Mesenchymal stem cell (in vitro differentiated cells and primary cell): Measurements from ENCODE around the gene C3orf20.

Experiments used
- DNase-seq: peaks from one replicate; pipeline ENCODE4 v3.0.0-alpha.2; 2013
- H2AFZ ChIP-seq: one replicate; pipeline ENCODE4 v1.6.1; 2013; ENCODE audit warnings: low read depth, mild to moderate bottlenecking, control low read depth, inconsistent platforms, low read length, moderate library complexity
- H2AK5ac ChIP-seq: 2 replicates; pipeline ENCODE4 v1.6.1; 2013; ENCODE audit warnings: low read length, moderate library complexity, mild to moderate bottlenecking, inconsistent platforms; ENCODE audit not compliant: severe bottlenecking
- H2BK120ac ChIP-seq: one replicate; pipeline ENCODE4 v1.6.1; 2013; ENCODE audit warnings: low read depth, mild to moderate bottlenecking, inconsistent platforms, low read length, moderate library complexity
- H2BK12ac ChIP-seq, 2 experiments: one replicate each; pipeline ENCODE4 v1.6.1; 2013; ENCODE audit warnings: inconsistent platforms in 2 of 2, low read length in 2 of 2, mild to moderate bottlenecking in 2 of 2, moderate library complexity in 2 of 2, control low read depth in 1 of 2
- H2BK15ac ChIP-seq: one replicate; pipeline ENCODE4 v1.6.1; 2013; ENCODE audit warnings: mild to moderate bottlenecking, low read depth, inconsistent platforms; ENCODE audit not compliant: poor library complexity, severe bottlenecking
- H2BK5ac ChIP-seq: 2 replicates; pipeline ENCODE4 v1.6.1; 2013; ENCODE audit warnings: low read depth, mild to moderate bottlenecking, low read length, control low read depth, inconsistent platforms; ENCODE audit not compliant: poor library complexity, severe bottlenecking
- H3K14ac ChIP-seq, 2 experiments: one replicate each; pipeline ENCODE4 v1.6.1; 2013; ENCODE audit warnings: inconsistent platforms in 2 of 2, low read length in 2 of 2, control low read depth in 1 of 2, mild to moderate bottlenecking in 1 of 2, moderate library complexity in 1 of 2
- H3K18ac ChIP-seq, 2 experiments: one replicate each; pipeline ENCODE4 v1.6.1; 2013; ENCODE audit warnings: inconsistent platforms in 2 of 2, low read length in 2 of 2, control low read depth in 1 of 2, low read depth in 1 of 2, mild to moderate bottlenecking in 1 of 2
- H3K23ac ChIP-seq, 2 experiments: one replicate each; pipeline ENCODE4 v1.6.1; 2013; ENCODE audit warnings: inconsistent platforms in 2 of 2, low read length in 2 of 2, mild to moderate bottlenecking in 2 of 2, moderate library complexity in 2 of 2, control low read depth in 1 of 2
- H3K27ac ChIP-seq: 2 replicates; pipeline ENCODE4 v1.5.1; 2013; ENCODE audit warnings: mild to moderate bottlenecking, moderate library complexity, low read length, control low read depth, inconsistent platforms; ENCODE audit not compliant: poor library complexity, severe bottlenecking
- H3K27me3 ChIP-seq, 2 experiments: 2 replicates each; pipeline versions ENCODE4 v1.6.1 to v1.7.0; 2013; ENCODE audit warnings: low read length in 2 of 2, mild to moderate bottlenecking in 2 of 2, moderate library complexity in 2 of 2, control low read depth in 1 of 2, inconsistent platforms in 1 of 2; ENCODE audit not compliant: control insufficient read depth in 1 of 2, insufficient read depth in 1 of 2
- H3K36me3 ChIP-seq, 2 experiments: 2 replicates each; pipeline versions ENCODE4 v1.6.1 to v1.7.0; 2013; ENCODE audit warnings: low read length in 2 of 2, control low read depth in 1 of 2, inconsistent platforms in 1 of 2, low read depth in 1 of 2, mild to moderate bottlenecking in 1 of 2; ENCODE audit not compliant: insufficient read depth in 2 of 2, control insufficient read depth in 1 of 2
- H3K4ac ChIP-seq, 2 experiments: one replicate each; pipeline ENCODE4 v1.6.1; 2013; ENCODE audit warnings: inconsistent platforms in 2 of 2, low read length in 2 of 2, mild to moderate bottlenecking in 2 of 2, moderate library complexity in 2 of 2, control low read depth in 1 of 2, low read depth in 1 of 2
- H3K4me1 ChIP-seq: 2 replicates; pipeline ENCODE4 v1.6.1; 2013; ENCODE audit warnings: low read depth, low read length, control low read depth; ENCODE audit not compliant: control insufficient read depth, insufficient read depth
- H3K4me2 ChIP-seq: 2 replicates; pipeline ENCODE4 v1.6.1; 2013; ENCODE audit warnings: low read length, mild to moderate bottlenecking, inconsistent platforms; ENCODE audit not compliant: poor library complexity, severe bottlenecking
- H3K4me3 ChIP-seq, 2 experiments: 2 replicates each; pipeline versions ENCODE4 v1.5.1 to v1.7.0; 2013; ENCODE audit warnings: low read length in 2 of 2, mild to moderate bottlenecking in 2 of 2, control low read depth in 1 of 2, low read depth in 1 of 2; ENCODE audit not compliant: insufficient read depth in 1 of 2
- H3K79me1 ChIP-seq: replicated peaks from 2 replicates; pipeline ENCODE4 v1.6.1; 2013; ENCODE audit warnings: mild to moderate bottlenecking, control low read depth, low read length, inconsistent platforms; ENCODE audit not compliant: poor library complexity, severe bottlenecking
- H3K9ac ChIP-seq: 2 replicates; pipeline ENCODE4 v1.7.0; 2013; ENCODE audit warnings: mild to moderate bottlenecking, low read length, moderate library complexity
- H3K9me3 ChIP-seq: 2 replicates; pipeline ENCODE4 v1.7.0; 2013; ENCODE audit warnings: mild to moderate bottlenecking, low read length; ENCODE audit not compliant: control insufficient read depth
- H4K8ac ChIP-seq: one replicate; pipeline ENCODE4 v1.6.1; 2013; ENCODE audit warnings: inconsistent platforms, mild to moderate bottlenecking, low read length, moderate library complexity
- H4K91ac ChIP-seq: one replicate; pipeline ENCODE4 v1.6.1; 2013; ENCODE audit warnings: mild to moderate bottlenecking, low read length, inconsistent platforms
- WGBS: methylation state at CpG from one replicate; pipeline ENCODE4 v1.1.7; 2013; ENCODE audit warnings: mixed read lengths; 5-methylcytosine and 5-hydroxymethylcytosine counted together

Gene C3orf20

GRCh38 chr3:14819671-14820070 lies 144.7 kb downstream of the C3orf20 start:
- no peak overlapping the region for H2BK120ac ChIP-seq
- no peak overlapping the region for H3K4me2 ChIP-seq
- peaks cover 38 to 40% of the 10 kb centered on the region in 2 experiments for H3K27me3 ChIP-seq
- no peak overlapping the region for H3K9ac ChIP-seq
- no peak overlapping the region for H3K4me3 ChIP-seq
- H2BK15ac ChIP-seq: no peak overlapping the region
- no peak overlapping the region for H3K14ac ChIP-seq
- H3K9me3 ChIP-seq: no peaks in the 10 kb centered on the region
- no peak overlapping the region for H4K91ac ChIP-seq
- H3K36me3 ChIP-seq: no peaks in the 10 kb centered on the region
- DNase-seq: no peak
- no peak overlapping the region for H4K8ac ChIP-seq
- H3K27ac ChIP-seq: no peak overlapping the region
- H3K4me1 ChIP-seq: no peaks in the 10 kb centered on the region
- no peak overlapping the region for H2BK5ac ChIP-seq
- no peak overlapping the region for H3K4ac ChIP-seq
- 83% methylated on average over 10 of the region's 10 CpGs for WGBS
- no peak overlapping the region for H2AFZ ChIP-seq
- H2BK12ac ChIP-seq: no peak overlapping the region
- H2AK5ac ChIP-seq: no peak overlapping the region
- H3K18ac ChIP-seq: no peak overlapping the region
- H3K79me1 ChIP-seq: no peaks in the 10 kb centered on the region
- H3K23ac ChIP-seq: no peak overlapping the region

- no peak for DNase-seq
- Histone ChIP-seq H3K27me3 (peaks cover 37 to 40% of the 10 kb centered on the region in 2 experiments), H3K4ac (no peak overlapping the region), H2BK15ac (no peak overlapping the region), H3K18ac (no peak overlapping the region), H2BK5ac (no peak overlapping the region), H2AK5ac (no peak overlapping the region), H3K14ac (no peak overlapping the region), H2BK120ac (no peak overlapping the region), H3K4me3 (no peak overlapping the region), H4K91ac (no peak overlapping the region), H3K23ac (no peak overlapping the region), H3K4me2 (no peak overlapping the region), H2AFZ (no peak overlapping the region), H3K9me3 (no peaks in the 10 kb centered on the region), H3K27ac (no peak overlapping the region), H3K79me1 (no peaks in the 10 kb centered on the region), H4K8ac (no peak overlapping the region), H2BK12ac (no peak overlapping the region), H3K4me1 (no peaks in the 10 kb centered on the region), H3K9ac (no peak overlapping the region), H3K36me3 (no peaks in the 10 kb centered on the region)
- 91% methylated on average over 17 of the region's 17 CpGs for WGBS
Measured at GRCh38 chr3:14820156-14820555, 145.2 kb downstream of the C3orf20 start.

- WGBS: 92% methylated on average over 16 of the region's 16 CpGs
- Histone ChIP-seq H3K4me2 (no peak overlapping the region), H3K4ac (no peak overlapping the region), H3K4me1 (no peaks in the 10 kb centered on the region), H2BK15ac (no peak overlapping the region), H3K4me3 (no peak overlapping the region), H3K9me3 (no peaks in the 10 kb centered on the region), H3K27me3 (peaks cover 37 to 49% of the 10 kb centered on the region in 2 experiments), H3K18ac (no peak overlapping the region), H2AFZ (no peak overlapping the region), H2BK12ac (no peak overlapping the region), H3K23ac (no peak overlapping the region), H3K9ac (no peak overlapping the region), H3K79me1 (no peaks in the 10 kb centered on the region), H3K27ac (no peak overlapping the region), H3K14ac (no peak overlapping the region), H4K91ac (no peak overlapping the region), H2BK120ac (no peak overlapping the region), H4K8ac (no peak overlapping the region), H2BK5ac (no peak overlapping the region), H2AK5ac (no peak overlapping the region), H3K36me3 (no peaks in the 10 kb centered on the region)
- no peak for DNase-seq
Measured at GRCh38 chr3:14821151-14821550, 146.2 kb downstream of the C3orf20 start.

GRCh38 chr3:14822134-14822533 lies 147.2 kb downstream of the C3orf20 start:
- H4K91ac ChIP-seq: no peak overlapping the region
- no peaks in the 10 kb centered on the region for H3K9me3 ChIP-seq
- DNase-seq: no peak
- no peak overlapping the region for H3K9ac ChIP-seq
- no peaks in the 10 kb centered on the region for H3K4me1 ChIP-seq
- no peak overlapping the region for H3K23ac ChIP-seq
- no peak overlapping the region for H2BK15ac ChIP-seq
- 93% methylated on average over 3 of the region's 3 CpGs for WGBS
- H3K79me1 ChIP-seq: no peaks in the 10 kb centered on the region
- H4K8ac ChIP-seq: no peak overlapping the region
- no peak overlapping the region for H3K27ac ChIP-seq
- no peak overlapping the region for H3K18ac ChIP-seq
- no peak overlapping the region for H2BK5ac ChIP-seq
- no peaks in the 10 kb centered on the region for H3K36me3 ChIP-seq
- no peak overlapping the region for H3K4me2 ChIP-seq
- H3K27me3 ChIP-seq: peaks cover 44 to 55% of the 10 kb centered on the region in 2 experiments
- H2BK12ac ChIP-seq: no peak overlapping the region
- H2BK120ac ChIP-seq: no peak overlapping the region
- H3K14ac ChIP-seq: no peak overlapping the region
- H2AK5ac ChIP-seq: no peak overlapping the region
- H3K4me3 ChIP-seq: no peak overlapping the region
- H2AFZ ChIP-seq: no peak overlapping the region
- H3K4ac ChIP-seq: no peak overlapping the region
